ENCODE measurements around the gene GEMIN5. TPM values are rescaled to one million over a fixed set of nuclear protein-coding genes. Genes with fewer than 3 reads are reported as not detected.
A peak's percentile ranks its signal among the peaks of the same experiment; 100 is the strongest.
"Not testable (repeated sequence)": the region's sequence is repeated elsewhere in the genome, so short reads cannot be mapped to it uniquely, and the experiment has no call there.

The GEMIN5 gene
- total RNA-seq, 2 donors from 2014 or later, result 14.6 to 20.3 TPM

GRCh38 chr5:154944716-154945115 lies 6.7 kb upstream of the GEMIN5 start:
- TF ChIP-seq POLR2A (IDR thresholded peaks at IDR 0.05) (no peak), POLR2AphosphoS5 (IDR thresholded peaks at IDR 0.05) (no peak), CTCF (IDR thresholded peaks at IDR 0.05) (no peak)
- Histone ChIP-seq H3K36me3 (no peaks in the 10 kb centered on the region), H3K9me3 (no peaks in the 10 kb centered on the region), H3K27ac (no peak overlapping the region), H3K27me3 (replicated peaks; ENCODE audit: insufficient read depth) (no peaks in the 10 kb centered on the region), H3K4me1 (replicated peaks) (peaks cover 4% of the 10 kb centered on the region), H3K4me3 (no peak overlapping the region)
- DNase-seq (ENCODE audit: low spot score), result no peak
- intact Hi-C loops (cut with DNase I), result loop anchor here (5.0 kb wide), 1 partner anchor 87 kb away; the partner anchor contains the start of gene CNOT8

- H3K36me3 ChIP-seq, result no peaks in the 10 kb centered on the region
- DNase-seq (ENCODE audit: low spot score), result no peak
- peaks cover 4% of the 10 kb centered on the region for H3K4me1 ChIP-seq (replicated peaks)
- intact Hi-C loops (cut with DNase I), result loop anchor here (5.0 kb wide), 1 partner anchor 86 kb away; the partner anchor contains the start of gene CNOT8
- WGBS, result 84% methylated on average over 5 of the region's 5 CpGs
- no peak overlapping the region for H3K27ac ChIP-seq
- no peak for TF ChIP-seq CTCF (IDR thresholded peaks at IDR 0.05)
- no peak for TF ChIP-seq POLR2A (IDR thresholded peaks at IDR 0.05)
- no peak for TF ChIP-seq POLR2AphosphoS5 (IDR thresholded peaks at IDR 0.05)
- no peaks in the 10 kb centered on the region for H3K9me3 ChIP-seq
- no peaks in the 10 kb centered on the region for H3K27me3 ChIP-seq (replicated peaks; ENCODE audit: insufficient read depth)
- H3K4me3 ChIP-seq, result no peak overlapping the region
Measured at GRCh38 chr5:154943527-154943926, 5.5 kb upstream of the GEMIN5 start.

- peak; percentile 89 for DNase-seq (ENCODE audit: low spot score)
- TF ChIP-seq POLR2AphosphoS5 (IDR thresholded peaks at IDR 0.05), result peak; percentile 96
- peak; percentile 60 for TF ChIP-seq POLR2A (IDR thresholded peaks at IDR 0.05)
- peak in 2 of 4 experiments; percentile 40 to 44 for TF ChIP-seq CTCF (IDR thresholded peaks at IDR 0.05)
- WGBS, result under 1% methylated on average over 40 of the region's 40 CpGs
- no peaks in the 10 kb centered on the region for H3K9me3 ChIP-seq
- peaks cover 7% of the 10 kb centered on the region for H3K4me1 ChIP-seq (replicated peaks)
- H3K36me3 ChIP-seq, result no peaks in the 10 kb centered on the region
- intact Hi-C loops (cut with DNase I), result loop anchor here (5.0 kb wide), 1 partner anchor 84 kb away; the partner anchor contains the start of gene CNOT8
- peak within 1 kb of the TSS; percentile 55 to 56 for H3K4me3 ChIP-seq
- peak within 1 kb of the TSS; percentile 59 to 66 for H3K27ac ChIP-seq
- H3K27me3 ChIP-seq (replicated peaks; ENCODE audit: insufficient read depth), result no peaks in the 10 kb centered on the region
Measured at GRCh38 chr5:154940772-154941620, 3.0 kb upstream of the GEMIN5 start, which contains the start of gene MRPL22. Gene MRPL22 (plus strand): TSS chr5:154941073. CDS start chr5:154941111, 38 bp downstream.

- TF ChIP-seq POLR2AphosphoS5 (IDR thresholded peaks at IDR 0.05), result no peak
- TF ChIP-seq POLR2A (IDR thresholded peaks at IDR 0.05), result no peak
- no peak for TF ChIP-seq CTCF (IDR thresholded peaks at IDR 0.05)
- Histone ChIP-seq H3K9me3 (no peaks in the 10 kb centered on the region), H3K4me3 (peak overlapping the region; percentile 55 to 56), H3K4me1 (replicated peaks) (peaks cover 7% of the 10 kb centered on the region), H3K27me3 (replicated peaks; ENCODE audit: insufficient read depth) (no peaks in the 10 kb centered on the region), H3K36me3 (no peaks in the 10 kb centered on the region), H3K27ac (peak overlapping the region; percentile 59 to 66)
- WGBS, result 85% methylated on average over 9 of the region's 9 CpGs
- intact Hi-C loops (cut with DNase I), result loop anchor here (5.0 kb wide), 1 partner anchor 83 kb away; the partner anchor contains the start of gene CNOT8
- no peak for DNase-seq (ENCODE audit: low spot score)
Measured at GRCh38 chr5:154940375-154940771, 2.4 kb upstream of the GEMIN5 start.

GRCh38 chr5:154939387-154939786 lies 1.4 kb upstream of the GEMIN5 start:
- not testable (repeated sequence) for H3K4me3 ChIP-seq; H3K4me1 ChIP-seq (replicated peaks); H3K9me3 ChIP-seq; H3K36me3 ChIP-seq; H3K27me3 ChIP-seq (replicated peaks; ENCODE audit: insufficient read depth); H3K27ac ChIP-seq; DNase-seq (ENCODE audit: low spot score)
- WGBS, result 87% methylated on average over 5 of the region's 5 CpGs
- intact Hi-C loops (cut with DNase I), result loop anchor here (10.0 kb wide), 1 partner anchor 185 kb away; the partner anchor contains the start of gene LARP1

All from prostate gland (tissue), 2 donors.